Gastrocnemius medialis (tissue), 4 donors: ENCODE measurements around the gene ADNP2.

Experiments used
- CTCF ChIP-seq, 5 experiments: fragments of 450-650 bp in 3 of 5; fragments of 200-600 bp in 2 of 5; sonication (generic) in 2 of 5; IDR thresholded peaks in 4 of 5; conservative IDR thresholded peaks in 1 of 5; 1 replicate in 4 of 5; 2 replicates in 1 of 5; pipeline ENCODE4 v1.5.1; 2016 to 2019; ENCODE audit warnings: antibody characterized with exemption in 5 of 5, mild to moderate bottlenecking in 3 of 5, moderate library complexity in 3 of 5
- POLR2A ChIP-seq, 2 donors: fragments of 450-650 bp; IDR thresholded peaks; one replicate each; pipeline ENCODE4 v1.6.1; 2017; ENCODE audit warnings: antibody characterized with exemption in 2 of 2, mild to moderate bottlenecking in 2 of 2, moderate library complexity in 2 of 2

GRCh38 chr18:80137976-80138375 is 28.9 kb downstream of the ADNP2 start:
- TF ChIP-seq POLR2A (IDR thresholded peaks at IDR 0.05) (no peak), CTCF (IDR thresholded peaks at IDR 0.05 in 4 of 5, conservative IDR thresholded peaks at IDR 0.05 in 1 of 5) (no peak)
